ENCODE data around the gene LHCGR. TPM values are rescaled to one million over a fixed set of nuclear protein-coding genes. Genes with fewer than 3 reads are reported as not detected.

The LHCGR gene
- total and polyA plus RNA-seq, 12 donors: 0.19 to 1.7 (median 0.50) TPM; not detected in 6

DNA sequence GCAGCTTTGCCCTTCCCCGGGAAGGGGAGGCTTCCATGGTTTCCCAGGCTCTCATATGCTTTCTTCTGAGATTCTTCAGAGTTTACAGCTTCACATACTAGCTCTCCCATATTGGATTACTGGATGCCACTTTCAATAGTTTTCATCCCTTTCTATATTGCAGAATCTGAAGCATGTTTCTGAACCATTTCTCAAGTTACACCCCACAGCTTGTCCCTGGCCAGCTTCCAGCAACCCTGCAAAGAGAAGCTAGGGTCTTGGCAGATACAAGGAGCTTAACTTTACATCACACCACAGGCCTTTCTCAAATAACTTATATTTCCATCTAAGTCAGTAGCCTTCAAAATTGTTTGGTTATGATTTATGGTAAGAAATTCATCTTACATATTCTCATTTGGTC is 39.6 kb downstream of the LHCGR start:
- peaks cover 0 to 18% (median 0%) of the 10 kb centered on the region in 9 donors for H3K4me1 ChIP-seq
- H3K4me3 ChIP-seq: no peak overlapping the region
- H3K27me3 ChIP-seq: no peaks in the 10 kb centered on the region
- TF ChIP-seq, protein P1, sequence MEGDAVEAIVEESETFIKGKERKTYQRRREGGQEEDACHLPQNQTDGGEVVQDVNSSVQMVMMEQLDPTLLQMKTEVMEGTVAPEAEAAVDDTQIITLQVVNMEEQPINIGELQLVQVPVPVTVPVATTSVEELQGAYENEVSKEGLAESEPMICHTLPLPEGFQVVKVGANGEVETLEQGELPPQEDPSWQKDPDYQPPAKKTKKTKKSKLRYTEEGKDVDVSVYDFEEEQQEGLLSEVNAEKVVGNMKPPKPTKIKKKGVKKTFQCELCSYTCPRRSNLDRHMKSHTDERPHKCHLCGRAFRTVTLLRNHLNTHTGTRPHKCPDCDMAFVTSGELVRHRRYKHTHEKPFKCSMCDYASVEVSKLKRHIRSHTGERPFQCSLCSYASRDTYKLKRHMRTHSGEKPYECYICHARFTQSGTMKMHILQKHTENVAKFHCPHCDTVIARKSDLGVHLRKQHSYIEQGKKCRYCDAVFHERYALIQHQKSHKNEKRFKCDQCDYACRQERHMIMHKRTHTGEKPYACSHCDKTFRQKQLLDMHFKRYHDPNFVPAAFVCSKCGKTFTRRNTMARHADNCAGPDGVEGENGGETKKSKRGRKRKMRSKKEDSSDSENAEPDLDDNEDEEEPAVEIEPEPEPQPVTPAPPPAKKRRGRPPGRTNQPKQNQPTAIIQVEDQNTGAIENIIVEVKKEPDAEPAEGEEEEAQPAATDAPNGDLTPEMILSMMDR (IDR thresholded peaks at IDR 0.05): no peak
- ATAC-seq (no peak), DNase-seq (no peak)
- H3K9me3 ChIP-seq: no peaks in the 10 kb centered on the region
- no peak overlapping the region for H3K27ac ChIP-seq
- WGBS, 2 donors: 68 to 77% methylated on average over 1 of the region's 1 CpG
- no peaks in the 10 kb centered on the region for H3K36me3 ChIP-seq
- intact Hi-C loops (cut with DNase I): no loop called here

GRCh38 chr2:48715042-48715899 is 40.3 kb downstream of the LHCGR start:
- Histone ChIP-seq H3K9me3 (no peaks in the 10 kb centered on the region), H3K4me3 (no peak overlapping the region), H3K27me3 (no peaks in the 10 kb centered on the region), H3K27ac (no peak overlapping the region), H3K36me3 (no peaks in the 10 kb centered on the region), H3K4me1 (peaks cover 0 to 18% (median 0%) of the 10 kb centered on the region in 9 donors)
- 57 to 62% methylated on average over 7 of the region's 7 CpGs for WGBS, 2 donors
- TF ChIP-seq, protein P1 (IDR thresholded peaks at IDR 0.05): no peak
- ATAC-seq: no peak
- intact Hi-C loops (cut with DNase I): no loop called here
- DNase-seq: peak; percentile 6 to 21

- H3K4me1 ChIP-seq: peaks cover 0 to 18% (median 0%) of the 10 kb centered on the region in 9 donors
- H3K9me3 ChIP-seq: no peaks in the 10 kb centered on the region
- H3K4me3 ChIP-seq: no peak overlapping the region
- 35 to 40% methylated on average over 2 of the region's 2 CpGs for WGBS, 2 donors
- TF ChIP-seq, protein P1 (IDR thresholded peaks at IDR 0.05): no peak
- DNase-seq (no peak), ATAC-seq (no peak)
- H3K36me3 ChIP-seq: no peaks in the 10 kb centered on the region
- peak overlapping the region in 1 of 10 donors; percentile 25 for H3K27ac ChIP-seq
- intact Hi-C loops (cut with DNase I): no loop called here
- H3K27me3 ChIP-seq: no peaks in the 10 kb centered on the region
These were observed 41.3 kb downstream of the LHCGR start for GRCh38 chr2:48714245-48714644.

DNA sequence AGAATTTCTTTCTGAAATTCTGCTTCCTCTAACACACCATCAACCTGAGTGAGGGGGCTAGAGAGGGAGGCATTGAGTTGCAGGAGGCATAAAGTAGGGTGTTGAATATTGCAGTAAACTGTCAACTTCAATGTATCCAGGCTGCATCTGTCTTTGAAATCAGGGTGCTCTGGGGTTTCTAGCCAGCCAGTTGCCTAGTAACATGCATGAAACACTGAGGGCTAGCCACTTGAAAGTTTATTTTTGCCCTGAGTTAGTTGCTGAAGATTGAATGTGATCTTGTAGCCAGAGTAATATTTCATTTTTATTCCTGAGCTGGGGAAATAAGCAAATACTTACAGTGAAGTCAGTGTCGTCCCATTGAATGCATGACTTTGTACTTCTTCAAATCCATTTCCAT is 41.9 kb downstream of the LHCGR start:
- Histone ChIP-seq H3K9me3 (no peaks in the 10 kb centered on the region), H3K27me3 (no peaks in the 10 kb centered on the region), H3K36me3 (no peaks in the 10 kb centered on the region), H3K4me3 (no peak overlapping the region), H3K27ac (peak overlapping the region in 1 of 10 donors; percentile 25), H3K4me1 (peaks cover 0 to 18% (median 0%) of the 10 kb centered on the region in 9 donors)
- intact Hi-C loops (cut with DNase I): no loop called here
- WGBS, 2 donors: 42 to 63% methylated on average over 1 of the region's 1 CpG
- TF ChIP-seq, protein P1 (IDR thresholded peaks at IDR 0.05): no peak
- no peak for DNase-seq
- ATAC-seq: peak in 2 of 8 donors; percentile 44 to 48

All from heart right ventricle (tissue), 16 donors.